K562 (cell line): Measurements from ENCODE around the gene GIMAP8. TPM values are rescaled to one million over a fixed set of nuclear protein-coding genes. Genes with fewer than 3 reads are reported as not detected.

ENCODE experiments used
- CBFA2T2 ChIP-seq: fragments of 450-650 bp; conservative IDR thresholded peaks from 2 replicates; pipeline ENCODE4 v1.6.1; 2017; ENCODE audit warnings: mild to moderate bottlenecking
- CBX3 ChIP-seq, 2 experiments: IDR thresholded peaks; 1 replicate in 1 of 2; 2 replicates in 1 of 2; pipeline ENCODE4 v1.6.1; 2012; ENCODE audit warnings: inconsistent platforms in 2 of 2, low read length in 2 of 2, borderline replicate concordance in 1 of 2, control low read depth in 1 of 2
- CEBPZ ChIP-seq: fragments of 150-350 bp; IDR thresholded peaks from 2 replicates; pipeline ENCODE4 v1.6.1; 2014; ENCODE audit warnings: low read depth, mild to moderate bottlenecking, low read length, borderline replicate concordance
- CUX1 ChIP-seq: fragments of 200-800 bp; sonication (Bioruptor generic); IDR thresholded peaks from 2 replicates; pipeline ENCODE4 v1.6.1; 2016; ENCODE audit warnings: missing genetic modification characterization, missing compliant biosample characterization
- GTF2E2 ChIP-seq: fragments of 200-800 bp; sonication (Bioruptor generic); IDR thresholded peaks from 2 replicates; pipeline ENCODE4 v1.6.1; 2016; ENCODE audit warnings: missing genetic modification characterization, missing compliant biosample characterization
- HDAC6 ChIP-seq: IDR thresholded peaks from 2 replicates; pipeline ENCODE4 v1.6.1; 2012; ENCODE audit warnings: low read depth, mild to moderate bottlenecking, control low read depth, inconsistent platforms, low read length, moderate library complexity
- KLF16 ChIP-seq: IDR thresholded peaks from 2 replicates; pipeline ENCODE4 v1.6.1; 2016; ENCODE audit warnings: antibody characterized with exemption
- KLF6 ChIP-seq: fragments of 250-450 bp; sonication (Bioruptor Pico); IDR thresholded peaks from 2 replicates; pipeline ENCODE4 v1.4.0; 2020; ENCODE audit warnings: mild to moderate bottlenecking, moderate library complexity, borderline replicate concordance
- LARP7 ChIP-seq: fragments of 450-650 bp; IDR thresholded peaks from 2 replicates; pipeline ENCODE4 v1.6.1; 2016
- NFIC ChIP-seq: fragments of 450-650 bp; IDR thresholded peaks from 2 replicates; pipeline ENCODE4 v1.6.1; 2017; ENCODE audit warnings: mild to moderate bottlenecking, inconsistent platforms
- PHF20 ChIP-seq: fragments of 450-650 bp; IDR thresholded peaks from 2 replicates; pipeline ENCODE4 v1.6.1; 2018; ENCODE audit not compliant: partially characterized antibody
- RFX7 ChIP-seq: fragments of 250-450 bp; sonication (Bioruptor Pico); IDR thresholded peaks from 2 replicates; pipeline ENCODE4 v1.5.1; 2021; ENCODE audit warnings: mild to moderate bottlenecking
- THRB ChIP-seq: fragments of 450-650 bp; formaldehyde crosslinking; conservative IDR thresholded peaks from 2 replicates; pipeline ENCODE4 v1.4.0; 2022; ENCODE audit warnings: mild to moderate bottlenecking, missing genetic modification characterization
- ZFX ChIP-seq: sonication (generic); formaldehyde crosslinking; IDR thresholded peaks from 2 replicates; pipeline ENCODE4 v1.8.0; 2022; ENCODE audit warnings: mild to moderate bottlenecking, missing genetic modification reagents, moderate library complexity
- ZKSCAN1 ChIP-seq: fragments of 150-350 bp; IDR thresholded peaks from 2 replicates; pipeline ENCODE4 v1.6.1; 2016; ENCODE audit warnings: low read depth, low read length
- ZKSCAN3 ChIP-seq: fragments of 250-450 bp; sonication (Bioruptor Pico); IDR thresholded peaks from 2 replicates; pipeline ENCODE4 v1.4.0; 2020
- ZNF280B ChIP-seq: fragments of 250-450 bp; sonication (Bioruptor Pico); IDR thresholded peaks from 2 replicates; pipeline ENCODE4 v1.5.1; 2021; ENCODE audit warnings: mild to moderate bottlenecking
- ZSCAN32 ChIP-seq: fragments of 450-650 bp; formaldehyde crosslinking; IDR thresholded peaks from 2 replicates; pipeline ENCODE4 v1.4.0; 2020; ENCODE audit warnings: mild to moderate bottlenecking, moderate library complexity
- polyA plus RNA-seq, 8 experiments: library from polyadenylated mRNA; depleted of rRNA in 4 of 8; stranded (reverse) in 5 of 8; unstranded in 3 of 8; fragments of >200 nt; fragmentation: Nextera tagmentation in 2 of 8; fragmentation: Illumina TruSeq in 1 of 8; extraction: Ambion mirVana in 2 of 8; extraction: Trizol in 1 of 8; gene quantifications; 2 replicates each; pipeline versions ENCODE4 v1.2.1 to v1.2.3, GENCODE V29; 2011 to 2014; ENCODE audit warnings: inconsistent platforms in 1 of 8, missing spikeins in 1 of 8
- total RNA-seq, 7 experiments: library from RNA; depleted of rRNA in 6 of 7; stranded (reverse); fragments of >200 nt in 6 of 7; fragmentation: Illumina TruSeq in 2 of 7; extraction: Trizol in 2 of 7; gene quantifications; 2 replicates each; pipeline versions ENCODE4 v1.2.1 to v1.2.3, GENCODE V29; 2011 to 2021; ENCODE audit warnings: low replicate concordance in 1 of 7

GIMAP8 gene
- total and polyA plus RNA-seq, 9 of the 15 experiments (the other 6 are each of a cell fraction or from before 2014, with no cell fraction given) = not detected

- TF ChIP-seq HDAC6 = no peak
- no peak for TF ChIP-seq CUX1 (CRISPR knock-in tag)
- peak; percentile 79 for TF ChIP-seq NFIC
- TF ChIP-seq RFX7 = no peak
- no peak for TF ChIP-seq ZNF280B
- TF ChIP-seq CEBPZ = no peak
- no peak for TF ChIP-seq CBFA2T2
- no peak; the same call in 1 of the 2 replicates for TF ChIP-seq GTF2E2 (tag)
- TF ChIP-seq ZKSCAN1 = peak; percentile 3; the same call in 1 of the 2 replicates
- peak; percentile 64; the same call in 1 of the 2 replicates for TF ChIP-seq LARP7
- no peak for TF ChIP-seq KLF6 (CRISPR knock-in tag)
- TF ChIP-seq ZKSCAN3 = no peak
- TF ChIP-seq KLF16 = no peak
- TF ChIP-seq PHF20 = peak; percentile 9
- TF ChIP-seq ZSCAN32 (CRISPR knock-in tag) = no peak
- no peak for TF ChIP-seq ZFX
- TF ChIP-seq CBX3 (IDR thresholded peaks at IDR 0.05; ENCODE audit: borderline replicate concordance in 1 of 2, low read length in 2 of 2) = no peak
- TF ChIP-seq THRB (CRISPR knock-in tag) = no peak
These were observed 44.7 kb upstream of the GIMAP8 start (continued) for GRCh38 chr7:150405584-150406311.
